Measurements from ENCODE around the gene GBGT1. TPM values are rescaled to one million over a fixed set of nuclear protein-coding genes. Genes with fewer than 3 reads are reported as not detected.

Gene GBGT1
- total RNA-seq, 1 experiment from 2014 or later = 0.14 TPM

GRCh38 chr9:133202145-133202513 lies 38.4 kb upstream of the GBGT1 start:
- H3K4me3 Mint-ChIP-seq (ENCODE audit: unreplicated experiment) = no peak overlapping the region
- ChIA-PET CTCF (interaction anchor here (2.2 kb wide), 1 partner anchor 14 kb away, joined by 8 read pairs; no protein-coding TSS in a partner anchor), POLR2A (no interaction called here)
- Histone ChIP-seq H3K4me1 (no peaks in the 10 kb centered on the region), H3K9me3 (no peaks in the 10 kb centered on the region), H3K4me3 (ENCODE audit: low read depth, low read length) (no peak overlapping the region), H3K27me3 (replicated peaks; ENCODE audit: control insufficient read depth, insufficient read depth, low read length) (no peaks in the 10 kb centered on the region), H3K36me3 (ENCODE audit: control insufficient read depth, insufficient read depth, low read length) (no peaks in the 10 kb centered on the region)
- H3K27me3 Mint-ChIP-seq (ENCODE audit: insufficient read depth, unreplicated experiment) = peaks cover 2% of the 10 kb centered on the region
- TF ChIP-seq, protein P1, sequence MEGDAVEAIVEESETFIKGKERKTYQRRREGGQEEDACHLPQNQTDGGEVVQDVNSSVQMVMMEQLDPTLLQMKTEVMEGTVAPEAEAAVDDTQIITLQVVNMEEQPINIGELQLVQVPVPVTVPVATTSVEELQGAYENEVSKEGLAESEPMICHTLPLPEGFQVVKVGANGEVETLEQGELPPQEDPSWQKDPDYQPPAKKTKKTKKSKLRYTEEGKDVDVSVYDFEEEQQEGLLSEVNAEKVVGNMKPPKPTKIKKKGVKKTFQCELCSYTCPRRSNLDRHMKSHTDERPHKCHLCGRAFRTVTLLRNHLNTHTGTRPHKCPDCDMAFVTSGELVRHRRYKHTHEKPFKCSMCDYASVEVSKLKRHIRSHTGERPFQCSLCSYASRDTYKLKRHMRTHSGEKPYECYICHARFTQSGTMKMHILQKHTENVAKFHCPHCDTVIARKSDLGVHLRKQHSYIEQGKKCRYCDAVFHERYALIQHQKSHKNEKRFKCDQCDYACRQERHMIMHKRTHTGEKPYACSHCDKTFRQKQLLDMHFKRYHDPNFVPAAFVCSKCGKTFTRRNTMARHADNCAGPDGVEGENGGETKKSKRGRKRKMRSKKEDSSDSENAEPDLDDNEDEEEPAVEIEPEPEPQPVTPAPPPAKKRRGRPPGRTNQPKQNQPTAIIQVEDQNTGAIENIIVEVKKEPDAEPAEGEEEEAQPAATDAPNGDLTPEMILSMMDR (IDR thresholded peaks at IDR 0.05; ENCODE audit: insufficient read depth in 1 of 2, low read depth in 1 of 2, low read length in 1 of 2, severe bottlenecking in 1 of 2, unreplicated experiment in 1 of 2) = no peak
- no TSS peak for BruUV-seq (replicated peaks)
- no peak for DNase-seq
- no peaks in the 10 kb centered on the region for H3K36me3 Mint-ChIP-seq (ENCODE audit: insufficient read depth, unreplicated experiment)
- intact Hi-C loops (cut with micrococcal nuclease; ENCODE audit: unreplicated experiment) = no loop called here
- H3K27ac Mint-ChIP-seq (ENCODE audit: unreplicated experiment) = no peak overlapping the region
- no peaks in the 10 kb centered on the region for H3K4me1 Mint-ChIP-seq (ENCODE audit: low read depth, unreplicated experiment)
- no peaks in the 10 kb centered on the region for H3K9me3 Mint-ChIP-seq (ENCODE audit: unreplicated experiment)

DNA sequence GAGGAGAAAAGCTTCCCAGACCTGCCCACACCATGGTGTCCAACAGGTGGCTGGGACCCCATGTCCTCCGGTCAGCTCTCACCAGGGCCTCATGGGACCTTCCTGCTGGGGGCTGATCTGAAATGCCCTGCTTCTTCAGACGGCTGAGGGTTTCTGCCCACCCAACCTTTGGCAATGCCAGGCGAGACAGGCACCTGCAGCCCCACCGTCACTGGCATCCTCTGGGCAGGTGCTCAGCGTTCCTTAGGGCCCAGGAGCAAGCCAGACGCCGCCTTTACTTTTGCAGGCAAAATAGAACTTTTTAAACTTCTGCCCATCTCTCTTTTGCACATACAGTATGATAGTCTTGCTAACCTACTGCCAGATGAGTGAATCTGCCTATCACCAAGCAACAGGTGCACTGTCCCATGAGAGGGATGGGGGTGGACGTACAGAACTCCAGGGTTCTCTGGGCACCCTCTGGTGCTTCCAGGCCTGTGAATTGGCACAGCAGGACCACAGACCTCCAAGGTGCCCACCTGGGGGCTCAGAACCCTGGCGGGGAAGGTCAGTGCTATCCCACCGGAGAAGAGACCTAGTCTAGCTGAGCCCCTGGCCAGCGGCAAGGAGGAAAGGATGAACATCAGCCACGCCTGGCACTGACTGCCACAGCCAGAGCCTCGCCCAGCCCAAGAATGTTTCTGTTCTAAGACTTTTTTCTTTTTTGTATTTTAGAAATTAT lies 37.9 kb upstream of the GBGT1 start:
- no peak for DNase-seq
- H3K4me1 ChIP-seq = no peaks in the 10 kb centered on the region
- Mint-ChIP-seq H3K27me3 (ENCODE audit: insufficient read depth, unreplicated experiment) (peaks cover 2% of the 10 kb centered on the region), H3K36me3 (ENCODE audit: insufficient read depth, unreplicated experiment) (no peaks in the 10 kb centered on the region), H3K27ac (ENCODE audit: unreplicated experiment) (no peak overlapping the region), H3K9me3 (ENCODE audit: unreplicated experiment) (no peaks in the 10 kb centered on the region), H3K4me3 (ENCODE audit: unreplicated experiment) (no peak overlapping the region), H3K4me1 (ENCODE audit: low read depth, unreplicated experiment) (no peaks in the 10 kb centered on the region)
- no peaks in the 10 kb centered on the region for H3K27me3 ChIP-seq (replicated peaks; ENCODE audit: control insufficient read depth, insufficient read depth, low read length)
- TF ChIP-seq, protein P1 (IDR thresholded peaks at IDR 0.05; ENCODE audit: insufficient read depth in 1 of 2, low read depth in 1 of 2, low read length in 1 of 2, severe bottlenecking in 1 of 2, unreplicated experiment in 1 of 2) = no peak
- H3K9me3 ChIP-seq = no peaks in the 10 kb centered on the region
- POLR2A ChIA-PET = no interaction called here
- no TSS peak for BruUV-seq (replicated peaks)
- intact Hi-C loops (cut with micrococcal nuclease; ENCODE audit: unreplicated experiment) = no loop called here
- CTCF ChIA-PET = interaction anchor here (2.2 kb wide), 1 partner anchor 14 kb away, joined by 8 read pairs; no protein-coding TSS in a partner anchor
- no peak overlapping the region for H3K4me3 ChIP-seq (ENCODE audit: low read depth, low read length)
- no peaks in the 10 kb centered on the region for H3K36me3 ChIP-seq (ENCODE audit: control insufficient read depth, insufficient read depth, low read length)

DNA sequence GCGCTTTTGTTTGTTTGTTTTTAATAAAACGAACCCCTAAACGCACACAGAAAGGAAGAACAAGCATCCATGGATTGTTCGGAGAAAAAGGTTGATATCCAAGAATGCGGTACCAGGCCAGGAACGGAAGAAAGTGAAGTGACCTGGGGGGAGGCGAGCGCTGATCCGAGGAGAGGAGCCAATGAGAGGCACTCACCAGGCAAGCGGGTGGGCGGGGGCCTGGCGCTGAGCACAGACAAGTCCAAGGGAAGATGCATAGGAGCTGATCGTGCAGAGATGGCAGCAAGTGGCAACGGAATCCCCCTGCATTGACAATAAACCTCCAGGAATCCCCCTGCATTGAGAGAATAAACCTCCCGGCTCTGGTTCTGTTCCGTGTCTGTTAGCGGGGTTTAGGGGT lies 36.9 kb upstream of the GBGT1 start:
- BruUV-seq (replicated peaks) = no TSS peak

More for the DNA sequence above, 36.9 kb upstream of the GBGT1 start:
- no peaks in the 10 kb centered on the region for H3K4me1 Mint-ChIP-seq (ENCODE audit: low read depth, unreplicated experiment)
- Histone ChIP-seq H3K4me1 (no peaks in the 10 kb centered on the region), H3K4me3 (ENCODE audit: low read depth, low read length) (no peak overlapping the region), H3K9me3 (no peaks in the 10 kb centered on the region), H3K27me3 (replicated peaks; ENCODE audit: control insufficient read depth, insufficient read depth, low read length) (no peaks in the 10 kb centered on the region), H3K36me3 (ENCODE audit: control insufficient read depth, insufficient read depth, low read length) (no peaks in the 10 kb centered on the region)
- intact Hi-C loops (cut with micrococcal nuclease; ENCODE audit: unreplicated experiment) = no loop called here
- no peak for DNase-seq
- no peak overlapping the region for H3K27ac Mint-ChIP-seq (ENCODE audit: unreplicated experiment)
- no peaks in the 10 kb centered on the region for H3K36me3 Mint-ChIP-seq (ENCODE audit: insufficient read depth, unreplicated experiment)
- POLR2A ChIA-PET = no interaction called here
- H3K4me3 Mint-ChIP-seq (ENCODE audit: unreplicated experiment) = no peak overlapping the region
- CTCF ChIA-PET = interaction anchor here (2.2 kb wide), 1 partner anchor 13 kb away, joined by 8 read pairs; no protein-coding TSS in a partner anchor
- TF ChIP-seq, protein P1 (IDR thresholded peaks at IDR 0.05; ENCODE audit: insufficient read depth in 1 of 2, low read depth in 1 of 2, low read length in 1 of 2, severe bottlenecking in 1 of 2, unreplicated experiment in 1 of 2) = no peak
- H3K27me3 Mint-ChIP-seq (ENCODE audit: insufficient read depth, unreplicated experiment) = peaks cover 2% of the 10 kb centered on the region
- no peaks in the 10 kb centered on the region for H3K9me3 Mint-ChIP-seq (ENCODE audit: unreplicated experiment)
